Esophagus squamous epithelium (tissue), 4 donors: Measurements from ENCODE around the gene PVR.

ENCODE experiments used
- CTCF ChIP-seq, 6 experiments: fragments of 450-650 bp in 4 of 6; fragments of 200-600 bp in 2 of 6; sonication (generic) in 2 of 6; IDR thresholded peaks; one replicate each; pipeline ENCODE4 v1.5.1; 2016 to 2019; ENCODE audit warnings: antibody characterized with exemption in 6 of 6, mild to moderate bottlenecking in 4 of 6, moderate library complexity in 4 of 6
- POLR2A ChIP-seq, 4 donors: fragments of 450-650 bp; IDR thresholded peaks; one replicate each; pipeline ENCODE4 v1.6.1; 2017; ENCODE audit warnings: antibody characterized with exemption in 4 of 4, mild to moderate bottlenecking in 4 of 4, moderate library complexity in 3 of 4

- no peak for TF ChIP-seq CTCF (IDR thresholded peaks at IDR 0.05)
- no peak for TF ChIP-seq POLR2A (IDR thresholded peaks at IDR 0.05)
Observed at GRCh38 chr19:44608391-44608821, 35.3 kb upstream of the PVR start.
